Smooth muscle cell (in vitro differentiated cells): Measurements from ENCODE around the gene CILP2. TPM values are rescaled to one million over a fixed set of nuclear protein-coding genes. Genes with fewer than 3 reads are reported as not detected.

ENCODE experiments used
- DNase-seq: peaks from one replicate; lab custom pipeline; 2025; ENCODE audit not compliant: unreplicated experiment; lab: John Stamatoyannopoulos, UW
- H2AFZ ChIP-seq: fragments of 200-600 bp; sonication (generic); 2 replicates; pipeline ENCODE4 v1.6.0; 2016; ENCODE audit warnings: antibody characterized with exemption, low read depth, mild to moderate bottlenecking
- H3F3A ChIP-seq: fragments of 200-600 bp; sonication (generic); 2 replicates; pipeline ENCODE4 v1.6.0; 2017; ENCODE audit warnings: antibody characterized with exemption, low read depth
- H3K27ac ChIP-seq: fragments of 200-600 bp; sonication (generic); 2 replicates; pipeline ENCODE4 v1.5.1; 2016; ENCODE audit warnings: low read depth, mild to moderate bottlenecking
- H3K27me3 ChIP-seq: fragments of 200-600 bp; sonication (generic); 2 replicates; pipeline ENCODE4 v1.6.1; 2016; ENCODE audit warnings: low read depth, mild to moderate bottlenecking
- H3K36me3 ChIP-seq: fragments of 200-600 bp; sonication (generic); 2 replicates; pipeline ENCODE4 v1.5.1; 2016; ENCODE audit warnings: low read depth
- H3K4me1 ChIP-seq: fragments of 200-600 bp; sonication (generic); 2 replicates; pipeline ENCODE4 v1.5.1; 2016; ENCODE audit warnings: low read depth
- H3K4me2 ChIP-seq: fragments of 200-600 bp; sonication (generic); 2 replicates; pipeline ENCODE4 v1.6.0; 2016; ENCODE audit warnings: mild to moderate bottlenecking
- H3K4me3 ChIP-seq: fragments of 200-600 bp; sonication (generic); 2 replicates; pipeline ENCODE4 v1.5.1; 2016; ENCODE audit warnings: mild to moderate bottlenecking
- H3K79me2 ChIP-seq: fragments of 200-600 bp; sonication (generic); 2 replicates; pipeline ENCODE4 v1.6.0; 2016; ENCODE audit warnings: low read depth, mild to moderate bottlenecking
- H3K9ac ChIP-seq: fragments of 200-600 bp; sonication (generic); 2 replicates; pipeline ENCODE4 v1.6.0; 2016; ENCODE audit warnings: low read depth
- H3K9me3 ChIP-seq: fragments of 200-600 bp; sonication (generic); replicated peaks from 2 replicates; pipeline ENCODE4 v1.5.1; 2016; ENCODE audit warnings: low read depth
- H4K20me1 ChIP-seq: fragments of 200-600 bp; sonication (generic); 2 replicates; pipeline ENCODE4 v1.6.0; 2016; ENCODE audit warnings: low read depth
- CTCF ChIP-seq: fragments of 200-600 bp; sonication (generic); IDR thresholded peaks from 2 replicates; pipeline ENCODE4 v1.5.1; 2017; ENCODE audit warnings: borderline replicate concordance, mild to moderate bottlenecking, antibody characterized with exemption; ENCODE audit not compliant: insufficient read depth, poor library complexity, severe bottlenecking
- WGBS: methylation state at CpG from one replicate; pipeline ENCODE4 v1.1.7; 2016; ENCODE audit warnings: low lambda C conversion rate; 5-methylcytosine and 5-hydroxymethylcytosine counted together
- polyA plus RNA-seq: library from polyadenylated mRNA; unstranded; fragments of >200 nt; fragmentation: Nextera tagmentation; extraction: Ambion mirVana; gene quantifications from 2 replicates; pipeline ENCODE4 v1.2.1, GENCODE V29; 2016
- total RNA-seq: library from RNA; depleted of rRNA; stranded (reverse); fragments of >200 nt; gene quantifications from 2 replicates; pipeline ENCODE4 v1.2.3, GENCODE V29; 2014

Gene CILP2
- total and polyA plus RNA-seq, 2 experiments from 2014 or later = 27.2 to 95.0 TPM

GRCh38 chr19:19566306-19566705 lies 28.2 kb downstream of the CILP2 start:
- H3K27me3 ChIP-seq = no peaks in the 10 kb centered on the region
- no peak overlapping the region for H3K27ac ChIP-seq
- no peaks in the 10 kb centered on the region for H3K9me3 ChIP-seq
- no peak for TF ChIP-seq CTCF
- H3K4me3 ChIP-seq = no peak overlapping the region
- no peak overlapping the region for H3K9ac ChIP-seq
- H3K36me3 ChIP-seq = no peaks in the 10 kb centered on the region
- no peaks in the 10 kb centered on the region for H3F3A ChIP-seq
- H3K4me1 ChIP-seq = no peaks in the 10 kb centered on the region
- DNase-seq = no peak
- 86% methylated on average over 7 of the region's 7 CpGs for WGBS
- no peak overlapping the region for H3K4me2 ChIP-seq
- no peaks in the 10 kb centered on the region for H3K79me2 ChIP-seq
- H2AFZ ChIP-seq = no peak overlapping the region
- no peaks in the 10 kb centered on the region for H4K20me1 ChIP-seq

- 92% methylated on average over 3 of the region's 3 CpGs for WGBS
- no peaks in the 10 kb centered on the region for H3K36me3 ChIP-seq
- no peak overlapping the region for H3K4me2 ChIP-seq
- no peaks in the 10 kb centered on the region for H3K27me3 ChIP-seq
- no peaks in the 10 kb centered on the region for H3K79me2 ChIP-seq
- no peak for TF ChIP-seq CTCF
- no peak overlapping the region for H2AFZ ChIP-seq
- no peak for DNase-seq
- no peaks in the 10 kb centered on the region for H3K9me3 ChIP-seq
- no peaks in the 10 kb centered on the region for H3F3A ChIP-seq
- H3K27ac ChIP-seq = no peak overlapping the region
- H3K4me1 ChIP-seq = no peaks in the 10 kb centered on the region
- no peak overlapping the region for H3K4me3 ChIP-seq
- H4K20me1 ChIP-seq = no peaks in the 10 kb centered on the region
- no peak overlapping the region for H3K9ac ChIP-seq
These were observed 29.3 kb downstream of the CILP2 start for GRCh38 chr19:19567391-19567790.

- Histone ChIP-seq H3K4me2 (no peak overlapping the region), H3F3A (no peaks in the 10 kb centered on the region), H3K4me1 (no peaks in the 10 kb centered on the region), H3K4me3 (no peak overlapping the region), H3K79me2 (no peaks in the 10 kb centered on the region), H3K36me3 (no peaks in the 10 kb centered on the region), H3K9me3 (no peaks in the 10 kb centered on the region), H4K20me1 (no peaks in the 10 kb centered on the region), H3K9ac (no peak overlapping the region), H2AFZ (no peak overlapping the region), H3K27me3 (no peaks in the 10 kb centered on the region), H3K27ac (no peak overlapping the region)
- no peak for TF ChIP-seq CTCF
- 92% methylated on average over 25 of the region's 25 CpGs for WGBS
- DNase-seq = no peak
These were observed 31.0 kb downstream of the CILP2 start for GRCh38 chr19:19568802-19569756.

GRCh38 chr19:19570571-19570970 lies 32.5 kb downstream of the CILP2 start:
- Histone ChIP-seq H2AFZ (no peak overlapping the region), H3K27me3 (no peaks in the 10 kb centered on the region), H3F3A (no peaks in the 10 kb centered on the region), H3K27ac (no peak overlapping the region), H3K4me2 (no peak overlapping the region), H4K20me1 (no peaks in the 10 kb centered on the region), H3K79me2 (no peaks in the 10 kb centered on the region), H3K4me1 (no peaks in the 10 kb centered on the region), H3K4me3 (no peak overlapping the region), H3K36me3 (no peaks in the 10 kb centered on the region), H3K9me3 (no peaks in the 10 kb centered on the region), H3K9ac (no peak overlapping the region)
- WGBS = 77% methylated on average over 10 of the region's 10 CpGs
- DNase-seq = no peak
- no peak for TF ChIP-seq CTCF
